Stimulated activated CD4-positive, alpha-beta T cell treated with anti-CD3 and anti-CD28 coated beads, Interleukin-15, amount 100 ng/mL, for 48 hours (primary cell): ENCODE results near the gene DNAJC3.

Experiments
- DNase-seq, 2 donors: peaks; one replicate each; pipeline ENCODE4 v3.0.0-alpha.2; 2020; ENCODE audit warnings: low read depth in 2 of 2

Gene DNAJC3

GRCh38 chr13:95841894-95842293, 165.0 kb downstream of the DNAJC3 start:
- no peak for DNase-seq

- DNase-seq, result no peak
Observed at GRCh38 chr13:95842898-95843297, 166.0 kb downstream of the DNAJC3 start.
